Esophagus squamous epithelium (tissue), 5 donors: ENCODE results near the gene UGT2A2. TPM values are rescaled to one million over a fixed set of nuclear protein-coding genes. Genes with fewer than 3 reads are reported as not detected.

Experiments used
- DNase-seq: peaks from one replicate; lab custom pipeline; 2025; lab: John Stamatoyannopoulos, UW
- H3K27ac ChIP-seq, 4 donors: fragments of 200-600 bp; sonication (generic); one replicate each; pipeline ENCODE4 v1.5.1; 2016 to 2019; ENCODE audit warnings: mild to moderate bottlenecking in 1 of 4
- H3K27me3 ChIP-seq, 4 donors: fragments of 200-600 bp; sonication (generic); 1 replicate in 3 of 4; 2 replicates in 1 of 4; pipeline versions ENCODE4 v1.5.1 to v1.6.0; 2017 to 2021; ENCODE audit warnings: antibody characterized with exemption in 1 of 4
- H3K36me3 ChIP-seq, 3 donors: fragments of 200-600 bp; sonication (generic); one replicate each; pipeline ENCODE4 v1.5.1; 2016 to 2019
- H3K4me1 ChIP-seq, 3 donors: fragments of 200-600 bp; sonication (generic); one replicate each; pipeline ENCODE4 v1.5.1; 2017 to 2019
- H3K4me3 ChIP-seq, 4 donors: fragments of 200-600 bp; sonication (generic); 1 replicate in 3 of 4; 2 replicates in 1 of 4; pipeline ENCODE4 v1.5.1; 2016 to 2019; ENCODE audit warnings: mild to moderate bottlenecking in 2 of 4, moderate library complexity in 1 of 4
- H3K9me3 ChIP-seq, 3 donors: fragments of 200-600 bp; sonication (generic); one replicate each; pipeline ENCODE4 v1.5.1; 2016 to 2019
- POLR2A ChIP-seq, 4 donors: fragments of 450-650 bp; IDR thresholded peaks; one replicate each; pipeline ENCODE4 v1.6.1; 2017; ENCODE audit warnings: antibody characterized with exemption in 4 of 4, mild to moderate bottlenecking in 4 of 4, moderate library complexity in 3 of 4
- WGBS, 2 donors: methylation state at CpG; one replicate each; pipeline ENCODE4 v1.1.5; 2018; 5-methylcytosine and 5-hydroxymethylcytosine counted together
- intact Hi-C: fragments of 100-400 bp; cut with DNase I; formaldehyde crosslinking; loops from one replicate; pipeline ENCODE4 v1.15.0; 2022
- total RNA-seq, 4 donors: library from RNA; depleted of rRNA; stranded (reverse); fragments of >200 nt; gene quantifications; one replicate each; pipeline ENCODE4 v1.1.0, GENCODE V29; 2016
- TF ChIP-seq, protein P1 (sequence below), 6 experiments: fragments of 450-650 bp in 4 of 6; fragments of 200-600 bp in 2 of 6; sonication (generic) in 2 of 6; IDR thresholded peaks; one replicate each; pipeline ENCODE4 v1.5.1; 2016 to 2019; ENCODE audit warnings: antibody characterized with exemption in 6 of 6, mild to moderate bottlenecking in 4 of 6, moderate library complexity in 4 of 6
- donor health status: DM: yes; HTN: yes; CAD: no.

Gene UGT2A2
- total RNA-seq, 4 donors from 2014 or later: not detected

DNA sequence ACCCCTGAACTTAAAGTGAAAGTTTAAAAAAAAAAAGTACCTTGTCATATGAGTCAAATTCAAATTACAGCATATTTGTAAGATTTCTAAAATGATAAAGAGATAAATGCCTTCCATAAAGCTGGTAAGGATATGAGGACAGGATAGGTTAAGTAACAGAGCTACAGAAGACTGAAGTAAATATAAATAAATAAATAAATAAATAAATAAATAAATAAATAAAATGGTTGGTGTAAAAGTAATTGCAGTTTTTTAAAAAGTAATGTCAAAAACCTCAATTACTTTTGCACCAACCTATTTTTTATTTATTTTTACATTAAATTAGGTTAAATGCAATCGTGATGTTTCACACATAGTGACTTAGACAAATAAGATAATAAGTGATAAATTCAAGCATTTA is 62.2 kb downstream of the UGT2A2 start:
- Histone ChIP-seq H3K36me3 (no peaks in the 10 kb centered on the region), H3K27me3 (no peaks in the 10 kb centered on the region), H3K27ac (no peak overlapping the region), H3K4me3 (no peak overlapping the region), H3K9me3 (no peaks in the 10 kb centered on the region), H3K4me1 (no peaks in the 10 kb centered on the region)
- no peak for TF ChIP-seq POLR2A (IDR thresholded peaks at IDR 0.05)
- TF ChIP-seq, protein P1, sequence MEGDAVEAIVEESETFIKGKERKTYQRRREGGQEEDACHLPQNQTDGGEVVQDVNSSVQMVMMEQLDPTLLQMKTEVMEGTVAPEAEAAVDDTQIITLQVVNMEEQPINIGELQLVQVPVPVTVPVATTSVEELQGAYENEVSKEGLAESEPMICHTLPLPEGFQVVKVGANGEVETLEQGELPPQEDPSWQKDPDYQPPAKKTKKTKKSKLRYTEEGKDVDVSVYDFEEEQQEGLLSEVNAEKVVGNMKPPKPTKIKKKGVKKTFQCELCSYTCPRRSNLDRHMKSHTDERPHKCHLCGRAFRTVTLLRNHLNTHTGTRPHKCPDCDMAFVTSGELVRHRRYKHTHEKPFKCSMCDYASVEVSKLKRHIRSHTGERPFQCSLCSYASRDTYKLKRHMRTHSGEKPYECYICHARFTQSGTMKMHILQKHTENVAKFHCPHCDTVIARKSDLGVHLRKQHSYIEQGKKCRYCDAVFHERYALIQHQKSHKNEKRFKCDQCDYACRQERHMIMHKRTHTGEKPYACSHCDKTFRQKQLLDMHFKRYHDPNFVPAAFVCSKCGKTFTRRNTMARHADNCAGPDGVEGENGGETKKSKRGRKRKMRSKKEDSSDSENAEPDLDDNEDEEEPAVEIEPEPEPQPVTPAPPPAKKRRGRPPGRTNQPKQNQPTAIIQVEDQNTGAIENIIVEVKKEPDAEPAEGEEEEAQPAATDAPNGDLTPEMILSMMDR (IDR thresholded peaks at IDR 0.05): no peak
- 81% methylated on average over 1 of the region's 1 CpG for WGBS, 2 donors
- no peak for DNase-seq
- intact Hi-C loops: no loop called here

DNA sequence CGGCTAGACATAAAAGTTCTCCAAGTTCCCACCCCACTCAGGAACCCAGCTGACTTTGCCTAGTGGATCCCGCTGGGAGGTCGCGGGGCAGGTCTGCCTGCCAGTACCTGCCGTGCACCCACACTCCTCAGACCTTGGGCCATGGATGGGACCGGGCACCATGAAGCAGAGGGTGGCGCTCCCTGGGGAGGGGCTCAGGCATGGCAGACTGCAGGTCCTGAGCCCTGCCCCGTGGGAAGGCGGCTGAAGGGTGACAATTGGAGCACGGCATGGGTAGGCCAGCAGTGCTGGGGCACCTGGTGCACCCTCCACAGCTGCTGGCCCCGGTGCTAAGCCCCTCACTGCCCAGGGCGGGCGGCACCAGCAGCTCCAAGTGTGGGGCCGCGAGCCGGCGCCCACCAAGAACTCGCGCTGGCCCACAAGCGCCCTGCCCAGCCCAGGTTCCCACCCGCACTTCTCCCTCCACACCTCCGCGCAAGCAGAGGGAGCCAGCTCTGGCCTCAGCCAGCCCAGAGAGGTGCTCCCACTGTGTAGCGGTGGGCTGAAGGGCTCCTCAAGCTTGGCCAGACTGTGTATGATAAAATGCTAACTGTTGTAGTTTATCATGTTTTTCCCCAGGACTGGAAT is 63.1 kb downstream of the UGT2A2 start:
- intact Hi-C loops: no loop called here
- DNase-seq: no peak
- Histone ChIP-seq H3K27me3 (no peaks in the 10 kb centered on the region), H3K4me3 (no peak overlapping the region), H3K9me3 (no peaks in the 10 kb centered on the region), H3K36me3 (no peaks in the 10 kb centered on the region), H3K27ac (no peak overlapping the region), H3K4me1 (no peaks in the 10 kb centered on the region)
- WGBS, 2 donors: 71 to 95% methylated on average over 1 to 7 of the region's 24 CpGs
- TF ChIP-seq POLR2A (IDR thresholded peaks at IDR 0.05): no peak
- TF ChIP-seq, protein P1 (IDR thresholded peaks at IDR 0.05): no peak

DNA sequence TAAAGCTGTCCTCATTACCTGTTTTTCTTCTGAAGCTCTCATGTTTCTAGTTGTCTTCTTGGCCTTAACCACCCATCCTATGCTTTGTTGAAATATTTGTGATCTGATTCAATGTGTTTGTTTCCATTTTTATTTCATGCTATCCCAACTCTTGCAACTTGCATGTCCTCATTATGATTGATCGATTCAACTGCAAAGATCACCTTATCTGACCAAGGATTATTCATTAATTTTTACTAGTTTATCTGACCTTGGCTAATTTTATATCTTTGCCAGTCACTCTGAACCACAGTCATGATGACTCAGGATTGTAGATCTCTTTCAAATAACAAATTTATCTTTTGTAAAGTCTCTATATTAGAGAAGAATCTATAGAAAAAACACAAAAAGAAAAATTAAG is 70.7 kb downstream of the UGT2A2 start:
- H3K4me3 ChIP-seq: no peak overlapping the region
- no peaks in the 10 kb centered on the region for H3K9me3 ChIP-seq
- TF ChIP-seq POLR2A (IDR thresholded peaks at IDR 0.05): no peak
- TF ChIP-seq, protein P1 (IDR thresholded peaks at IDR 0.05): no peak
- H3K4me1 ChIP-seq: no peaks in the 10 kb centered on the region
- H3K36me3 ChIP-seq: no peaks in the 10 kb centered on the region
- H3K27ac ChIP-seq: no peak overlapping the region
- intact Hi-C loops: no loop called here
- no peak for DNase-seq
- WGBS, 2 donors: 93 to 100% methylated on average over 1 of the region's 1 CpG
- no peaks in the 10 kb centered on the region for H3K27me3 ChIP-seq

DNA sequence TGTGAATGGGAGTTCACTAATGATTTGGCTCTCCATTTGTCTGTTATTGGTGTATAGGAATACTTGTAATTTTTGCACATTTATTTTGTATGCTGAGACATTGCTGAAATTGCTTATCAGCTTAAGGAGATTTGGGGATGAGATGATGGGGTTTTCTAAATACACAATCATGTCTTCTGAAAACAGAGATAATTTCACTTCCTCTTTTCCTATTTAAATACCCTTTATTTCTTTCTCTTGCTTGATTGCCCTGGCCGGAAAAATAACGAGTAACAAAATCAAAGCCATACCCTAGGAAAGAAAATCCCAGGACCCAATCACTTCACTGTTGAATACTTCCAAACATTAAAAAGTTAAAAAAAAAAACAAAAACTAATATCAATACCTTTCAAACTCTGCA is 76.0 kb downstream of the UGT2A2 start:
- H3K9me3 ChIP-seq: no peaks in the 10 kb centered on the region
- 60 to 74% methylated on average over 2 of the region's 2 CpGs for WGBS, 2 donors
- DNase-seq: no peak
- H3K27ac ChIP-seq: no peak overlapping the region
- H3K4me1 ChIP-seq: no peaks in the 10 kb centered on the region
- no peaks in the 10 kb centered on the region for H3K27me3 ChIP-seq
- H3K4me3 ChIP-seq: no peak overlapping the region
- no peaks in the 10 kb centered on the region for H3K36me3 ChIP-seq
- intact Hi-C loops: no loop called here
- TF ChIP-seq, protein P1 (IDR thresholded peaks at IDR 0.05): no peak
- TF ChIP-seq POLR2A (IDR thresholded peaks at IDR 0.05): no peak

DNA sequence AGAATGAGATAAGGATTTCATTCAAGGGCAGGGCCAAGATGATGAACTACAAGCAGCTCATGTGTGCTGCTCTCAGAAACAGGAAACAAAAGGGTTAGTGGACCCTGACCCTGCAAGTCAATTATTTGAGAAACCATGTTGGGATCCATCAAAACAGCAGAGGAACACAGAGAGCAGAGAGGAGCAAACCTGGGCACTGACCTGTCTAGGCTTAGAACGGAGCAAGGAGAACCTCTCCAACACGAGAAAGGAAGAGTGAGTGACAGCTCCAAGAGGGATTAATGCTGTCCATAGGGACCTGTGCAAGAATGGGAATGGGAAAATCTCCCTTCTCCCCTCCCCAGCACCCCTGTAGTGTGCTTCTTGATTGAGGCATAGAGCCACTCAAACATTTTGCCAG is 89.8 kb downstream of the UGT2A2 start:
- H3K4me3 ChIP-seq: no peak overlapping the region
- H3K27ac ChIP-seq: no peak overlapping the region
- no peaks in the 10 kb centered on the region for H3K36me3 ChIP-seq
- H3K9me3 ChIP-seq: no peaks in the 10 kb centered on the region
- WGBS, 2 donors: 61 to 63% methylated on average over 2 of the region's 2 CpGs
- TF ChIP-seq, protein P1 (IDR thresholded peaks at IDR 0.05): no peak
- no peak for TF ChIP-seq POLR2A (IDR thresholded peaks at IDR 0.05)
- no peaks in the 10 kb centered on the region for H3K4me1 ChIP-seq
- intact Hi-C loops: no loop called here
- no peak for DNase-seq
- H3K27me3 ChIP-seq: no peaks in the 10 kb centered on the region
